GM08714 (cell line): ENCODE measurements around the gene SUPT20HL1.
"Not testable (repeated sequence)": the region's sequence is repeated elsewhere in the genome, so short reads cannot be mapped to it uniquely, and the experiment has no call there.

Experiments
- H3K4me3 ChIP-seq: fragments of 200-500 bp; sonication (Bioruptor generic); 2 replicates; pipeline ENCODE4 v1.5.1; 2014; ENCODE audit warnings: mild to moderate bottlenecking, low read length, inconsistent platforms
- ZNF274 ChIP-seq: IDR thresholded peaks from 2 replicates; pipeline ENCODE4 v1.6.1; 2012; ENCODE audit warnings: mild to moderate bottlenecking, low read depth, low read length

The SUPT20HL1 gene

DNA sequence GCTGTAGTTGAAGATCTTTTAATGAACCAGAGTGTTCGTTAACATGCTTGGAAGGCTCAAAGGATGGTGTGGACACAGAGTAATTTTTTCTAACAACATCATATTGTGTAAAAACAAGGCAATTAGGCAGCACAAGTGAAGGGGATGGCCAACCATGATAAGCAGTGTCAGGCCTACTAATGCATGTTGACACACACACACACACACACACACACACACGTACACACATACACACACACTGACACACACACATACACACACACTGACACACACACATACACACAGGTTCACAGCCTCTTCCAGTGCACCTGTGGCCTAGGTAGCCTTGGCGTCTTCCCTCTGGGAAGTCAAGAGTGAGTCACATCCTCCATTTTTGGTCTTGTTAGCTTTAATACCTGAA is at the start of gene SUPT20HL1:
TSS of gene SUPT20HL1 (plus strand) at position 368 of the 400 bp plus-strand sequence. CDS start 2,122 bp downstream, outside the sequence.
- H3K4me3 ChIP-seq = no peak within 1 kb of the TSS
- TF ChIP-seq ZNF274 = no peak

DNA sequence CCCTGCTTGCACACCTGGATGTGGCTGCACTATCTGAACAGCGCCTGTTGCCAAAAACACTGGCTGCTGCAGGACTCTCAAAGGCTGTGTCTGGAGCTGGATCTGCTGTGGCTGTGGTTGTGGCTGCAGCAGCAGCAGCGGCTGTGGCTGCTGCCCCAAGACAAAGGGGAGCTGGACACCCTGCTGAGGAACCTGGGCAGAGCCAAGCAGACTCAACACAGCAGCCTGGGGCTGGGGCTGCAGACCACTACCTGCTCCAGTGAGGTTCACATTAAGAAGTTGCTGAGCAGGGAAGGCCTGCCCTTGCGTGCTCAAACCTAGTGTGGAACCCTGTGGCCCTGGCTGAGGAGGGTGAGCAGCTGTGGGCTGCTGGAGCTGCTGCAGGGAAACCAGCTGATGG is 49.5 kb upstream of the SUPT20HL1 start:
- H3K4me3 ChIP-seq = not testable (repeated sequence)

DNA sequence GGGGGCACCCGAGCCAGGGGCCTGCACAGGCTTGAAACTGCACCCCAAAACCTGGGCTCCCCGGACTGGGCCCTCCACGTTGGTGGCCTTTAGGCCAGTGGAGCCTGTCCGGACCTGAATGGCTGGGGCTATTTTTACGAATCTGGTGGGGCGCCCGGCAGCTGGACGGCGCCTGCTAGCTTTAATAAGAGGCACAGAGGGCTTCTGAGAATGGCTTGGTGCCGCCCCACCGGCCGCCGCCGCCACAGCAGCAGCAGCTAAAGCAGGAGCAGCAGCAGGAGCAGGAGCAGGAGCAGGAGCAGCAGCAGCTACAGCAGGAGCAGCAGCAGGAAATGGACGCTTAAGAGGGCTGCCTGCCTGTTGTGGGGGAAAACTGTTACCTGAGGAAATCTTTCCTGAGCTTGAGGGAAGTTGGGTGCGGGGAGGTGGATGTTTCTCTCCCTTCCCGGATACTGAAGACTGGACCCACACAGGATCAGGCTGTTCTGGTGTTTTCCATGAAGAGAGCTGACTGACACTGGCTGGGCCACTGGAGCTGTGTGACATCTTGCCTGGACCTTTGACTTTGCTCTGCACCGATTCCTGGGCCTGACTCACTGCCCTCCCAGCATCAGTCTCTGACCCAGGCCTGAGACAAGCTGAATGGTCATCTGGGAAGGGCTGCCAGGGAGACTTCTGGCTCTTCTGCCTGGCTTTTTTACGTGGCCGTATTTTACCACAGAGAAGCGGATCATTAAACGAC is 48.8 kb upstream of the SUPT20HL1 start:
- H3K4me3 ChIP-seq = not testable (repeated sequence)

DNA sequence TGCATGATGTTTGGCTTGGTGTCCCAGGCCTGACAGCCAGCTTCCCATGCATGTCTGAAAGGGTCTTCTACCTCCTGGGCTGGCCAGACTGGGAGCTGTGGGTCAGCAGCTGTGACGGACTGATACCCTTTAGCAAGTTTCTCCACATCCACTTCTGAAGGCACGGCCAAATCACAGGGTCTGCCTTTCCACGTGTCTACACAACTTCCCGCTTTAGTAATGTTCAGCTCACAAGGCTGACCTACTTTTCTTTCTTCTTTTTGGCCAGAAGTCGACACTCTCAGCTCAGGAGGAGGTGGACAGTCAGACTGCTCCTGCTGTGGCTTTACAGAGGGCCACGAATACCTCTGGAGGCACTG is 48.2 kb upstream of the SUPT20HL1 start:
- not testable (repeated sequence) for H3K4me3 ChIP-seq

DNA sequence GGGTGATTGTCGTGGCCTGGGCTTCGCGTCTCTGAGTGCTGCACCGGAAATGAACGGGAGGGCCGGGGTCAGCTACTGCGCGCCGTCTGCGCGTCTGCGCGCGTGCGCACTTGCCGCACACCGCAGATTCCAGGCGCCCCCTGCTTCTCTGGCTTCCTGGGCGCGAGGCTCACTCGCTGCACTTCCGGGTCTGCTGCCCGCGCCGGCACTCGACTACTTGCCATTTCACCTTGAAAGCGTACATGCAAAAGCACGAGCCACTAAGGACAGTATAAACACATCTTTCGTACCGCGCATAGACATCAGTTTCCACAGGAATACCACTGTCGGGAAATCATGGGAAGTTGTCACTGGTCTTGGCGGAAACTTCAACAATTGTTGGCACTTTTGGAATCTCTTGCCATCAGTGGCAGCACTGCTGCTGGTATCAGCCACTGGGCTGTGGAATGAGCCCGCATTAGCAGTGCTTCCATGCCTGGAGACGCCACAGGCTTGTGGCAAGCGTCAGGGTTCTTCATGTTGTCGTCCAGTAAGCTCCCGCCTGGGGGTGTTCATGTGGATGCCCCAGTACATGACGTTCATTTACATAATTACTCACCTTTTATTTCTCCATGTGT is 46.3 kb upstream of the SUPT20HL1 start, which contains the start of gene SUPT20HL2:
TSS of gene SUPT20HL2 (minus strand) at position 51 of the 617 bp plus-strand sequence. CDS start 754 bp downstream, outside the sequence.
- H3K4me3 ChIP-seq = no peak within 1 kb of the TSS
- no peak for TF ChIP-seq ZNF274

DNA sequence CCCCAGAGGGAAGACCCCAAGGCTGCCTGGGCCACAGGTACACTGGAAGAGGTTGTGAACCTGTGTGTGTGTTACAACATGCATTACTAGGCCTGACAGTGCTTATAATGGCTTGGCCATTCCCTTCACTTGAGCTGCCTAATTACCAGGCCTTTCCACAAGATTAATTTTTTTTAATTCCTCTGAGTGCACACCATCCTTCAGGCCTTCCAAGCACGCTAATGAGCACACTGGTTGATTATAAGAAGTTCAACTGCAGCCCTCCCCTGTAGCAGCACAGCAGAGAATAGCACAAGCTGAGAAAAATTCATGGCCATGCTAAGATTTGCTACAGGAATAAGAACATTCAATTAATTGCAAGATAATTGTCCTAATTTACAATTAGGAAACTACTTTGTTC is 44.3 kb upstream of the SUPT20HL1 start:
- H3K4me3 ChIP-seq = no peak overlapping the region
- no peak for TF ChIP-seq ZNF274

DNA sequence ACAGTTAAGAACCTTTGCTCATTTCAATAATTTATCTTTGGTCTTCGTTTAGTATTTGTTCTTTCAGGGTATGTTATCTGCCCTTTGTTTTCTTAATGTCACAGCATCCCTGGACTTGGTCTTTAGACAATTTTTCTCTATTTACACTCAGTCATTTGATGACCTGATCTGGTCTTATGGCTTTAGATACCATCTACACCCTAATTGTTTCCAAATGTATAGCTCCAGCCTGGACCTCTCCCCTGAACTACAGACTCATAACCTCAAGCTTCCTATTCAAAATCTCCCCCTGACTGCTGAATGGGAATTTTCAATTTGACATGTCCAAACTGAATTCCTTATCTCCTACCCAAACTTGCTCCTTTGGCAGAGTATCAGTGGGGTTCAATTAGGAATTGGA is 42.9 kb upstream of the SUPT20HL1 start:
- no peak overlapping the region for H3K4me3 ChIP-seq
- TF ChIP-seq ZNF274 = no peak

DNA sequence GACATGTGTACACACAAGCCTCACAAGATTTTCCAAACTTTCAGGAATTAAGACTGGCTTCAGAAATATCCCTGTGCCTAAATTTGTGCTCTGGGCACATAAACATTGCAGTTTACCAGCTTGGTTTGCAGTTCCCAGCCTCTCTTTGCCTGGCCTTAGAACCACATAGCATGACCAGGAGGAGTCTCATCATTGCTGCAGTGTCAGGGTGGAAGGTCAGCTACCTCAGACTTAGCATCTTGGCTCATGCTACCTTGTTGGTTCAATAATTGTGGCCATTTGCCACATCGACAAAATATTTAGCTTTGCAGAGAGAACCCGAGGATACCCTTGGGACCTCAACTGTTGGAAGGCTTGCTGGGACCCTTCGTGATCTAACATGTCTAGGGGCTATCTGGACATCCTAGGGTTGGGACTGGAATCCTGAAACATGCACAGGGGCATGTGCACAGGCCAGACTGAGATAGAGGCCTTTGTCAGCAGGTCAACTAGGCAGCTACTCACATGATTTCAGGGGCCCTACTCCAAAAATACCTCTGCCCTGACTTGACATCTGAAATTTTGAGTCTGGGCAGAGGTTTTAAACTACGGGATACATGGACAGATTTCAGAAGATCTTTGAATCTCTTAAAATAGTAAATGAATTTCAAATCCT is 38.6 kb upstream of the SUPT20HL1 start:
- H3K4me3 ChIP-seq = no peak overlapping the region
- no peak for TF ChIP-seq ZNF274

DNA sequence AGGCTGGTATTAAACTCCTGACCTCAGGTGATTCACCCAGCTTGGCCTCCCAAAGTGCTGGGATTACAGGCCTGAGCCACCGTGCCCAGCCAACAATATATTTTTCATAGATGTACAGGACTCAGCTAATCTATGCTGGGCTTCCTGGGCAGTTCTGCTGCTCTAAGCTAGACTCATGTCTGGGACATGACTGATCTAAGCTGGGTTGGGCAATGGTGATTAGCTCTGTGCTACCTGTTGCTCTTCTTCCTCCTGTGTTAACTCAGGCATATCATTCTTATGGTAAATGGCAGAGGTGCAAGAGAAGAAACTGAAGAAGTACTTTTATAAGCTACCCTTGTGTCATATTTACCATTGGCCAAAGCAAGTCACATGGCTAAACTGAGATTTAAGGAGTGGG is 35.2 kb upstream of the SUPT20HL1 start:
- no peak for TF ChIP-seq ZNF274
- H3K4me3 ChIP-seq = no peak overlapping the region

DNA sequence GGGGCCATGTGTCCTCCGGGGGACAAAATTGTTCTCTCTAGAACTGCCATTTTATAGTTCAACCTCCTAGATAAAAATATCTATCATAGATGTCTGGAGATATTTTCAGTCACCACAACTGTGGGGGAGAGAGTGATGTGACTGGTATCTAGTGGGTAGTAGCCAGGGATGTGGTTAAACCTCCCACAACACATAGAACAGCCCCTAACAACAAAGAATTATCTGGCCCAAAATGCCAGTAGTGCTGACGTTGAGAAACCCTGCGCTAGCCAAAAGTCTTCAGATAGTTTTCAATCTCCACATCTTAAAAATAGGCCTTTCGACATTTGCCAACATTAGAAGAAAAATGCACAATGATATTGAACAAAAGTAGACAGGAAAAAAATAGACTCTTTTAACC is 27.6 kb upstream of the SUPT20HL1 start:
- H3K4me3 ChIP-seq = no peak overlapping the region
- TF ChIP-seq ZNF274 = no peak

DNA sequence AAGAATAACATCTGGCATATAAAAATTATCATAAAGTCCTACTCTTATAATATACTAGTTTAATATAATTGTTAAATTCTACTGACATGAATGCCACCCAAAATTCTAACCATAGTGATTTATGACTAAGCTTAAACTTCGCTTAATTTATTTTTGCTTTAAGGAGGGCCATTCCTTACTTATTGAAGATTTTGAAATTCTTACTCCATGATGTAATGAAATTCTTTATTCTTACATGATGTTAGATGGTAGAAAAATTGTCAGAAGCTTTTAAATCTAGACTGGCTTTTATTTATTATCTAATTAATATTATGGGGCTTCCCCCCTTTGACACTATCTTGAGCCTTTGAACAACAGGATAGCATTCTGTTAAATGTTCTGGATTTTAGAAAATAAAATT is 27.1 kb upstream of the SUPT20HL1 start:
- TF ChIP-seq ZNF274 = no peak
- H3K4me3 ChIP-seq = no peak overlapping the region

DNA sequence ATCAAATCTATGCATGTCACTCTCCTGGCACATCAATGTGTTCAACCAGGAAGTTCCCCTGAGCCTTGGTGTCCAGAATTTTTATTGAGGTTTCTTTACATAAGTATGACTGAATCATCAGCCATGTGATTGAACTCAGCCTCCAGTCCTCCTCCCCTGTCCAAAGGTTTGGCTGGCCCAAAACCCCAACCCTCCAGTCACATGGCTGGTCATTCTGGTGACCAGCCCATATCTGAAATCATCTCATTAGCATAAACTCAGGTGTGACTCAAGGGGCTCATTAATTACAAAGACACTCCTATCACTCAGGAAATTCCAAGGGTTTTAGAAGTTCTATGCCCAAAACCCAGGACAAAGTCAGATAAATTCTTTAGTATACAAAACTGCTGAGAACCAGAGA is 26.0 kb upstream of the SUPT20HL1 start:
- TF ChIP-seq ZNF274 = no peak
- no peak overlapping the region for H3K4me3 ChIP-seq

DNA sequence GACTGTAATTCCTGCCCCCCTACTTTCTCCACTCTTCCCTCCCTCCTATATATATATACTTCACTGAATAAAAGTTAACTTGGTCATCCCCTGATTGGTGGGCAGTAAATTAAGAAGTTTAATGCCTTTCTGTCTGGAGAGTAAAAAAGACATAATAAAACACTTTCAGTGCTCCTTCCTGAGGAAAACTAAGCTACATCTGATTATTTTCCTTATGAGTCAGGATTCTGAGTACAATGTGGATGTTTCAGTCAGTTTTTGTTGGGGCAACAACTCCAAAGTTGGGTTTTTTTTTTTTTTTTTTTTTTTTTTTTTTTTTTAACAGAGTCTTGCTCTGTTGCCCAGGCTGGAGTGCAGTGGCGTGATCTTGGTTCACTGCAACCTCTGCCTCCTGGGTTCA is 24.6 kb upstream of the SUPT20HL1 start:
- no peak for TF ChIP-seq ZNF274
- no peak overlapping the region for H3K4me3 ChIP-seq

DNA sequence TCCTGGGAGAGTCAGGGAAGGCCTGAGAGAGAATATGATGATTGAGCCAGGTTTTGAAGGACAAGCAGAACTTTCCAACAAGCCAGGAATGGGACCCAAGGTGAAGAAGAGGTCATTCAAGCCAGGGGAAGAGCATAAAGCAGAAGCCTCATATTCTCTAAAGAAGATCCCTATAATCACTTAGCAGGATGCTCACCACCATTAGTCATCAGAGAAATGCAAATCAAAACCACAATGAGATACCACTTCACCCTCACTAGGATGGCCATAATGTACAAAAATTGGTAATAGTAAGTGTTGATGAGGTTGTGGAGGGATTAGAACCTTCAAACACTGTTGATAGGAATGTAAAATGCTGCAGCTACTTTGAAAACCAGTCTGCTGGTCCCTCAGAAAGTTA is 20.5 kb upstream of the SUPT20HL1 start:
- H3K4me3 ChIP-seq = no peak overlapping the region
- no peak for TF ChIP-seq ZNF274

DNA sequence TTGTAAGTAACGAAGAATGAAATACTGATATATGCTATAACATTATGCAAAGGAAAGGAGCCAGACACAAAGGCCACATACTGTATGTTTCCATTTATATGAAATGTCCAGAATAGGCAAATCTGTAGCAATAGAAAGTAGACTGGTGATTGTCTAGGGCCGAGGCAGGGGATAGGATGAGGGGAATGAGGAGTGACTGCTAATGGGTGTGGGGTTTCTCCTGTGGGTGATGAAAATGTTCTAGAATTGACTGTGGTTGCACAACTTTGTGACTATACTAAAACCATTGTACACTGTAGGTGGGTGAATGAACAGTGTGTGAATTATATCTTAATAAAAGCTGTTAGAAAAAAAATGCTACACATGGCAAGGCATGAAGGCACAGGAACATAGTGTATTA is 19.9 kb upstream of the SUPT20HL1 start:
- H3K4me3 ChIP-seq = no peak overlapping the region
- TF ChIP-seq ZNF274 = no peak
